H1 (cell line): Measurements from ENCODE around the gene TM4SF18.

ENCODE experiments used
- CTCF ChIP-seq, 3 experiments: IDR thresholded peaks; 1 replicate in 2 of 3; 2 replicates in 1 of 3; pipeline versions ENCODE4 v1.5.1 to v1.6.1; 2011; ENCODE audit warnings: low read length in 3 of 3, mild to moderate bottlenecking in 3 of 3, inconsistent platforms in 2 of 3, low read depth in 1 of 3, moderate library complexity in 1 of 3; ENCODE audit not compliant: insufficient read depth in 1 of 3; ENCODE audit errors: control extremely low read depth in 1 of 3
- JUND ChIP-seq: IDR thresholded peaks from 2 replicates; pipeline ENCODE4 v1.6.1; 2011; ENCODE audit warnings: mild to moderate bottlenecking, improper control_type of control experiment, low read length
- KDM1A ChIP-seq: fragments of 200-600, 300-600 bp; sonication (generic); IDR thresholded peaks from 2 replicates; pipeline ENCODE4 v1.7.1; 2016; ENCODE audit warnings: mild to moderate bottlenecking, low read length, borderline replicate concordance
- SIRT6 ChIP-seq: IDR thresholded peaks from one replicate; pipeline ENCODE4 v1.7.1; 2012; ENCODE audit warnings: low read length, inconsistent platforms
- TAF1 ChIP-seq: IDR thresholded peaks from 2 replicates; pipeline ENCODE4 v1.6.1; 2011; ENCODE audit warnings: mild to moderate bottlenecking, low read depth, low read length
- USF2 ChIP-seq: IDR thresholded peaks from 2 replicates; pipeline ENCODE4 v1.6.1; 2011; ENCODE audit warnings: low read length, improper control_type of control experiment

GRCh38 chr3:149316437-149316836 lies 17.0 kb downstream of the TM4SF18 start:
- no peak for TF ChIP-seq SIRT6
- TF ChIP-seq CTCF (IDR thresholded peaks at IDR 0.05; ENCODE audit: control extremely low read depth in 1 of 3, insufficient read depth in 1 of 3, low read depth in 1 of 3, low read length in 3 of 3), result no peak
- TF ChIP-seq TAF1, result no peak
- no peak for TF ChIP-seq JUND
- TF ChIP-seq USF2, result no peak
- TF ChIP-seq KDM1A, result no peak
